ENCODE measurements around the gene RTN1.

RTN1 gene

GRCh38 chr14:59633486-59633885 lies 237.1 kb downstream of the RTN1 start:
- in situ Hi-C loops (cut with MboI; ENCODE audit: low sequenced_read_pairs), result no loop called here

- in situ Hi-C loops (cut with MboI; ENCODE audit: low sequenced_read_pairs), result no loop called here
Observed at GRCh38 chr14:59632381-59632780, 238.2 kb downstream of the RTN1 start.

GRCh38 chr14:59631237-59631636 lies 239.3 kb downstream of the RTN1 start:
- in situ Hi-C loops (cut with MboI; ENCODE audit: low sequenced_read_pairs), result no loop called here

GRCh38 chr14:59630288-59630963 lies 240.2 kb downstream of the RTN1 start:
- in situ Hi-C loops (cut with MboI; ENCODE audit: low sequenced_read_pairs), result no loop called here

GRCh38 chr14:59629444-59630287 lies 240.9 kb downstream of the RTN1 start:
- in situ Hi-C loops (cut with MboI; ENCODE audit: low sequenced_read_pairs), result no loop called here

GRCh38 chr14:59627011-59627520 lies 243.5 kb downstream of the RTN1 start:
- in situ Hi-C loops (cut with MboI; ENCODE audit: low sequenced_read_pairs), result no loop called here

- in situ Hi-C loops (cut with MboI; ENCODE audit: low sequenced_read_pairs), result no loop called here
Observed at GRCh38 chr14:59622631-59623030, 247.9 kb downstream of the RTN1 start.

- in situ Hi-C loops (cut with MboI; ENCODE audit: low sequenced_read_pairs), result no loop called here
Observed at GRCh38 chr14:59619061-59619460, 251.5 kb downstream of the RTN1 start.

GRCh38 chr14:59601056-59601455 lies 269.5 kb downstream of the RTN1 start:
- in situ Hi-C loops (cut with MboI; ENCODE audit: low sequenced_read_pairs), result no loop called here

- in situ Hi-C loops (cut with MboI; ENCODE audit: low sequenced_read_pairs), result no loop called here
Observed at GRCh38 chr14:59600211-59600945, 270.2 kb downstream of the RTN1 start.

GRCh38 chr14:59595071-59595470 lies 275.5 kb downstream of the RTN1 start:
- in situ Hi-C loops (cut with MboI; ENCODE audit: low sequenced_read_pairs), result no loop called here

GRCh38 chr14:59591641-59592370 lies 278.8 kb downstream of the RTN1 start:
- in situ Hi-C loops (cut with MboI; ENCODE audit: low sequenced_read_pairs), result no loop called here

GRCh38 chr14:59588101-59588500 lies 282.5 kb downstream of the RTN1 start:
- in situ Hi-C loops (cut with MboI; ENCODE audit: low sequenced_read_pairs), result no loop called here

- in situ Hi-C loops (cut with MboI; ENCODE audit: low sequenced_read_pairs), result no loop called here
Observed at GRCh38 chr14:59585891-59586554, 284.6 kb downstream of the RTN1 start.

GRCh38 chr14:59583755-59584154 lies 286.8 kb downstream of the RTN1 start:
- in situ Hi-C loops (cut with MboI; ENCODE audit: low sequenced_read_pairs), result no loop called here

GRCh38 chr14:59582845-59583509 lies 287.6 kb downstream of the RTN1 start:
- in situ Hi-C loops (cut with MboI; ENCODE audit: low sequenced_read_pairs), result no loop called here

- in situ Hi-C loops (cut with MboI; ENCODE audit: low sequenced_read_pairs), result no loop called here
Observed at GRCh38 chr14:59582161-59582560, 288.4 kb downstream of the RTN1 start.

GRCh38 chr14:59580911-59581310 lies 289.7 kb downstream of the RTN1 start:
- in situ Hi-C loops (cut with MboI; ENCODE audit: low sequenced_read_pairs), result no loop called here
